ENCODE data around the gene UBR3. TPM values are rescaled to one million over a fixed set of nuclear protein-coding genes. Genes with fewer than 3 reads are reported as not detected.
"Not testable (repeated sequence)": the region's sequence is repeated elsewhere in the genome, so short reads cannot be mapped to it uniquely, and the experiment has no call there.

Gene UBR3
- total and polyA plus RNA-seq, 10 donors = 7.2 to 119 (median 54.3) TPM

DNA sequence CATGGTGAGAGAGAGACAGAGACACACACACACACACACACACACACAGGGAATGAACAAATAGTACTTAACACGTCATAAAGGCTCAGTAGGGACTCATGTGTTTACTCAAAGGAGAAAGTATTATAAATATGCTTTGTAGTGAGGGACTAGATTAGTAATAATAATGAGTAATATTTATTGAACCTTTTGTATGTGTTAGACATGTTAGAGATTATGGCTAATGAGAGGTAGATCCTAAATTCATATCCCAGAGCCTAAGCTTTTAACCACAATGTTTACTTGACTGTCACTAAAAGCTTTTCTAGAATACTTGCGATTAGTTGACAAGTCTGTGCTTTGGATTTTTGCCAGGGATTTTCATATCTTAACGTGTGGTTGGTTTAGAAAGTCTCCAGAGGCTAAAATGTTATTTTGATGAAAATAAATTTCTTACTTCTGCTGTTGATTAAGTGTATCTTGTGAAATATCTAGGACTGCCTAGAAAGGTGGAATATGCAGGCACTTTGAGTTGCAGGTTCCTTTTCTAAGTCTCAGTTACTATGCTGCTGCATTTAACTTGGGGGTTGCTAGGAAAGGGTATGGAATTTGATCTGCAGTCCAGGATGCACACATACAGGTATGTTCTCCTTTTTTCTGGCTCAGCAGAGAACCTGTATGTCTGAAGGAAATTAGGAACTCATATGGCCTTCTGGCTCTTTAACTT lies 64.5 kb downstream of the UBR3 start:
- intact Hi-C loops (cut with DNase I; ENCODE audit: low total_unique reads) = no loop called here
- H3K27me3 ChIP-seq (replicated peaks in 1 of 7) = no peaks in the 10 kb centered on the region
- H3K27ac ChIP-seq = no peak overlapping the region
- no peak for TF ChIP-seq POLR2AphosphoS5 (IDR thresholded peaks at IDR 0.05)
- H3K36me3 ChIP-seq = peaks cover 0 to 56% (median 9%) of the 10 kb centered on the region in 6 donors
- DNase-seq = no peak
- no peak overlapping the region for H3K4me3 ChIP-seq
- H3K9me3 ChIP-seq = no peaks in the 10 kb centered on the region
- peaks cover 0 to 6% (median 0%) of the 10 kb centered on the region in 6 donors for H3K4me1 ChIP-seq
- WGBS, 5 donors = 55 to 80% (median 72%) methylated on average over 3 of the region's 3 CpGs

DNA sequence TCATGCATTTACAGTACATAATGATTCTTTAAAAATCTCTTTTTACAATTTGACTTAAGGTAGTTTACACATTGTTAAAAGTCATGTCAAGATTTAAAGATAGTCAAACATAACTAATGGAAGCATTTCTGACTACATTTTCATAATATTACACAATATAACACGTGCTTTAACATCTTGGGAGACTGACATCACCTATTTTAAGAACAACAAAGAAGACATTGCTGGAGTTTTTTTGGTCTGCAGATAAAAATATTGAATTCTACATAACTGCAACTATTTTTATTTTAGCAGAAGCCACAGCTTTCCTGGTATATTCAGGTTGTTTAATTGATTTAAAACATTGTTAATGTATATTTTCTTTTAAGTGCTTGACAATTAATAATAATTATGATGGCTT lies 65.7 kb downstream of the UBR3 start:
- intact Hi-C loops (cut with DNase I; ENCODE audit: low total_unique reads) = no loop called here
- no peak overlapping the region for H3K4me3 ChIP-seq
- H3K36me3 ChIP-seq = peaks cover 0 to 69% (median 9%) of the 10 kb centered on the region in 6 donors
- H3K4me1 ChIP-seq = peaks cover 0 to 6% (median 0%) of the 10 kb centered on the region in 6 donors
- 70 to 91% (median 89%) methylated on average over 1 of the region's 1 CpG for WGBS, 5 donors
- no peaks in the 10 kb centered on the region for H3K27me3 ChIP-seq (replicated peaks in 1 of 7)
- H3K9me3 ChIP-seq = no peaks in the 10 kb centered on the region
- H3K27ac ChIP-seq = no peak overlapping the region
- DNase-seq = no peak
- TF ChIP-seq, protein P1, sequence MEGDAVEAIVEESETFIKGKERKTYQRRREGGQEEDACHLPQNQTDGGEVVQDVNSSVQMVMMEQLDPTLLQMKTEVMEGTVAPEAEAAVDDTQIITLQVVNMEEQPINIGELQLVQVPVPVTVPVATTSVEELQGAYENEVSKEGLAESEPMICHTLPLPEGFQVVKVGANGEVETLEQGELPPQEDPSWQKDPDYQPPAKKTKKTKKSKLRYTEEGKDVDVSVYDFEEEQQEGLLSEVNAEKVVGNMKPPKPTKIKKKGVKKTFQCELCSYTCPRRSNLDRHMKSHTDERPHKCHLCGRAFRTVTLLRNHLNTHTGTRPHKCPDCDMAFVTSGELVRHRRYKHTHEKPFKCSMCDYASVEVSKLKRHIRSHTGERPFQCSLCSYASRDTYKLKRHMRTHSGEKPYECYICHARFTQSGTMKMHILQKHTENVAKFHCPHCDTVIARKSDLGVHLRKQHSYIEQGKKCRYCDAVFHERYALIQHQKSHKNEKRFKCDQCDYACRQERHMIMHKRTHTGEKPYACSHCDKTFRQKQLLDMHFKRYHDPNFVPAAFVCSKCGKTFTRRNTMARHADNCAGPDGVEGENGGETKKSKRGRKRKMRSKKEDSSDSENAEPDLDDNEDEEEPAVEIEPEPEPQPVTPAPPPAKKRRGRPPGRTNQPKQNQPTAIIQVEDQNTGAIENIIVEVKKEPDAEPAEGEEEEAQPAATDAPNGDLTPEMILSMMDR (IDR thresholded peaks at IDR 0.05 in 8 of 11, conservative IDR thresholded peaks at IDR 0.05 in 3 of 11) = no peak
- no peak for TF ChIP-seq POLR2A (IDR thresholded peaks at IDR 0.05)
- no peak for TF ChIP-seq POLR2AphosphoS5 (IDR thresholded peaks at IDR 0.05)

DNA sequence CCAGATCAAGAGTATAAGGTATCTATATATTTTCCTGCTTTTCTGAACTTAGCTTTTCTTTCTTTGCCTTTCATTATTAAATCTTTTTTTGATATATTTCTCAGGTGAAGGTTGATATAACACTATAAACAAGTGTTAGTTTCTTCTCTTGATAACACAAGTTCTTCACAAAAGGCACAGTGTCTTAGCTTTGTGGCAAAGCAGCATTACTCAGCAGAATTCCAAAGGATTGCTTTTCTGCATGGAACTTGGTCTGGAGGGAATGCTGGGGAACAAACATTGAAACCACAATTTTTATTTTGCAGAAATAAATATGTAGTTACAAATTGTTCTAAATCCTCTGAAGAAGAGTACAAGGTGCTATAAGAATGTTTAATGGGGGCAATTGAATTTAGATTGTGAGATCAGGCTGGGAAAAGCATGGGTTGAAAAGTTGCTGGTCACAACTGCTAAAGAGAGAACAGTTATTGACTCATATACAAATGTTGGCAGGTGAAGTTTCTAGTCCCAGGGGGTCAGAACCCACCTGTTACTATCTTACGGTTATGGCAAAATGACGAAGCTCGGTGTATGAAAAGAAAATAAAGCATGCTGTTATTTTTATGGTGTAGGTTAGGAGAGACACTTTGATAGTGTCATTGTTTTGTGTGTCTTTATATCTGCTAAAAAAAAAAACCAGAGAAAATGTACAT lies 68.2 kb downstream of the UBR3 start:
- Histone ChIP-seq H3K36me3 (peaks cover 0 to 86% (median 9%) of the 10 kb centered on the region in 6 donors), H3K9me3 (no peaks in the 10 kb centered on the region), H3K27ac (no peak overlapping the region), H3K27me3 (replicated peaks in 1 of 7) (no peaks in the 10 kb centered on the region), H3K4me3 (no peak overlapping the region), H3K4me1 (peaks cover 0 to 6% (median 0%) of the 10 kb centered on the region in 6 donors)
- intact Hi-C loops (cut with DNase I; ENCODE audit: low total_unique reads) = no loop called here
- no peak for DNase-seq
- TF ChIP-seq, protein P1 (IDR thresholded peaks at IDR 0.05 in 8 of 11, conservative IDR thresholded peaks at IDR 0.05 in 3 of 11) = no peak
- TF ChIP-seq POLR2AphosphoS5 (IDR thresholded peaks at IDR 0.05) (no peak), POLR2A (IDR thresholded peaks at IDR 0.05) (no peak)
- 95 to 96% (median 96%) methylated on average over 3 of the region's 3 CpGs for WGBS, 5 donors

DNA sequence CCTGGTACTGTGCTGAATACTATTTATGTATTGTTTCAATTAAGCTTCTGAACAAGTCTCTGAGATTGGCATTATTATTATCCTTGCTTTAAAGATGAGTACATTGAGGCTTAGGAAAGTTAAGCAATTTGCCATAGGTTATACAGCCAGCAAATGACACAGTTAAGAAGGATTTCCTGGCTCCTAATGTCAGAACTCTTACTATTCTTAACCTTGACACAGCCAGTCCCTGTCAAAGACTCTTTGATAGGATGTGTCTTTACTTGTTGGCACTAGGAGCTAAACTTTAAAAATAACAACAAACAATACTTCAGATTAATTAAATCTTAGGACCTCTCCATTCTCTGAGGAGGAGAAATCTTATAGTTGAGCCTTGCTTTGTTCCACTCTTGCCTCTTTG lies 70.6 kb downstream of the UBR3 start:
- no peaks in the 10 kb centered on the region for H3K4me1 ChIP-seq

DNA sequence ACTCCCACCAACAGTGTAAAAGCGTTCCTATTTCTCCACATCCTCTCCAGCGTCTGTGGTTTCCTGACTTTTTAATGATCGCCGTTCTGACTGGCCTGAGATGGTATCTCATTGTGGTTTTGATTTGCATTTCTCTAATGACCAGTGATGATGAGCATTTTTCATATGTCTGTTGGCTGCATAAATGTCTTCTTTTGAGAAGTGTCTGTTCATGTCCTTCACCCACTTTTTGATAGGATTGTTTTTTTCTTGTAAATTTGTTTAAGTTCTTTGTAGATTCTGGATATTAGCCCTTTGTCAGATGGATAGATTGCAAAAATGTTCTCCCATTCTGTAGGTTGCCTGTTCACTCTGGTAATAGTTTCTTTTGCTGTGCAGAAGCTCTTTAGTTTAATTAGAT lies 72.8 kb downstream of the UBR3 start:
- H3K9me3 ChIP-seq; H3K27me3 ChIP-seq (replicated peaks in 1 of 7); H3K4me1 ChIP-seq; H3K27ac ChIP-seq; DNase-seq; intact Hi-C loops (cut with DNase I; ENCODE audit: low total_unique reads); H3K4me3 ChIP-seq: not testable (repeated sequence)
- WGBS, 5 donors = 40 to 71% (median 62%) methylated on average over 4 of the region's 4 CpGs
- H3K36me3 ChIP-seq = peaks cover 0 to 69% (median 11%) of the 10 kb centered on the region in 6 donors

More for the DNA sequence above, 70.6 kb downstream of the UBR3 start:
- Histone ChIP-seq H3K27me3 (replicated peaks in 1 of 7) (no peaks in the 10 kb centered on the region), H3K4me3 (no peak overlapping the region), H3K36me3 (peaks cover 0 to 79% (median 15%) of the 10 kb centered on the region in 6 donors), H3K9me3 (no peaks in the 10 kb centered on the region), H3K27ac (no peak overlapping the region)
- DNase-seq = no peak
- intact Hi-C loops (cut with DNase I; ENCODE audit: low total_unique reads) = no loop called here
- no peak for TF ChIP-seq POLR2AphosphoS5 (IDR thresholded peaks at IDR 0.05)
